Testis (tissue), 3 donors: ENCODE data around the gene TFF2. TPM values are rescaled to one million over a fixed set of nuclear protein-coding genes. Genes with fewer than 3 reads are reported as not detected.

Experiments used
- DNase-seq: peaks from one replicate; pipeline ENCODE4 v3.0.0-alpha.2; 2019
- H3K27ac ChIP-seq, 2 donors: fragments of 200-600 bp; sonication (generic); one replicate each; pipeline ENCODE4 v1.5.1; 2019
- H3K27me3 ChIP-seq: fragments of 200-600 bp; sonication (generic); one replicate; pipeline ENCODE4 v1.5.1; 2019
- H3K36me3 ChIP-seq: fragments of 200-600 bp; sonication (generic); one replicate; pipeline ENCODE4 v1.5.1; 2017; ENCODE audit warnings: low read depth; ENCODE audit errors: missing control alignments
- H3K4me1 ChIP-seq: fragments of 200-600 bp; sonication (generic); one replicate; pipeline ENCODE4 v1.5.1; 2019
- H3K4me3 ChIP-seq, 2 donors: fragments of 200-600 bp; sonication (generic); one replicate each; pipeline ENCODE4 v1.5.1; 2017 to 2019
- H3K9me3 ChIP-seq: fragments of 200-600 bp; sonication (generic); one replicate; pipeline ENCODE4 v1.5.1; 2017
- CTCF ChIP-seq, 3 experiments: fragments of 450-650 bp in 2 of 3; fragments of 200-600 bp in 1 of 3; sonication (generic) in 1 of 3; IDR thresholded peaks; one replicate each; pipeline ENCODE4 v1.5.1; 2016 to 2019; ENCODE audit warnings: antibody characterized with exemption in 3 of 3, mild to moderate bottlenecking in 2 of 3, moderate library complexity in 1 of 3
- POLR2A ChIP-seq: fragments of 450-650 bp; IDR thresholded peaks from one replicate; pipeline ENCODE4 v1.6.1; 2017; ENCODE audit warnings: antibody characterized with exemption, mild to moderate bottlenecking, moderate library complexity
- WGBS, 2 donors: methylation state at CpG; one replicate each; pipeline ENCODE4 v1.1.5; 2018; 5-methylcytosine and 5-hydroxymethylcytosine counted together
- intact Hi-C: fragments of 100-400 bp; cut with DNase I; formaldehyde crosslinking; loops from one replicate; pipeline ENCODE4 v1.15.1; 2023; ENCODE audit warnings: low total_unique reads
- polyA plus RNA-seq: library from polyadenylated mRNA; stranded (reverse); fragments of 350-450 nt; fragmentation: Illumina TruSeq; extraction: RNeasy Lipid Tissue Mini Kit (QIAGEN cat#74804); gene quantifications from one replicate; pipeline ENCODE4 v1.2.3, GENCODE V29; 2014; ENCODE audit warnings: low read depth, low replicate concordance; ENCODE audit not compliant: insufficient read depth
- total RNA-seq, 2 donors: library from RNA; depleted of rRNA; stranded (reverse); fragments of >200 nt; gene quantifications; one replicate each; pipeline ENCODE4 v1.2.3, GENCODE V29; 2016

TFF2 gene
- total and polyA plus RNA-seq, 3 donors from 2014 or later: not detected

- H3K36me3 ChIP-seq: no peaks in the 10 kb centered on the region
- WGBS, 2 donors: 47 to 54% methylated on average over 23 of the region's 23 CpGs
- no peaks in the 10 kb centered on the region for H3K9me3 ChIP-seq
- no peak for DNase-seq
- intact Hi-C loops: no loop called here
- peak overlapping the region in 1 of 2 donors; percentile 30 for H3K4me3 ChIP-seq
- H3K27ac ChIP-seq: no peak overlapping the region
- no peaks in the 10 kb centered on the region for H3K27me3 ChIP-seq
- peaks cover 33% of the 10 kb centered on the region for H3K4me1 ChIP-seq
- no peak for TF ChIP-seq CTCF (IDR thresholded peaks at IDR 0.05)
These were observed 41.7 kb downstream of the TFF2 start for GRCh38 chr21:42308914-42309752.

- Histone ChIP-seq H3K4me3 (no peak overlapping the region), H3K9me3 (no peaks in the 10 kb centered on the region), H3K4me1 (peaks cover 28% of the 10 kb centered on the region), H3K27ac (no peak overlapping the region), H3K27me3 (no peaks in the 10 kb centered on the region), H3K36me3 (no peaks in the 10 kb centered on the region)
- DNase-seq: no peak
- intact Hi-C loops: no loop called here
- WGBS, 2 donors: 73 to 89% methylated on average over 12 to 17 of the region's 17 CpGs
- TF ChIP-seq CTCF (IDR thresholded peaks at IDR 0.05) (no peak), POLR2A (no peak)
These were observed 42.5 kb downstream of the TFF2 start for GRCh38 chr21:42308161-42308913.

- H3K36me3 ChIP-seq: no peaks in the 10 kb centered on the region
- H3K9me3 ChIP-seq: no peaks in the 10 kb centered on the region
- intact Hi-C loops: no loop called here
- peaks cover 16% of the 10 kb centered on the region for H3K4me1 ChIP-seq
- no peak for TF ChIP-seq POLR2A
- WGBS, 2 donors: 63 to 77% methylated on average over 4 to 5 of the region's 5 CpGs
- no peak for DNase-seq
- H3K27ac ChIP-seq: no peak overlapping the region
- no peaks in the 10 kb centered on the region for H3K27me3 ChIP-seq
- no peak overlapping the region for H3K4me3 ChIP-seq
These were observed 43.7 kb downstream of the TFF2 start for GRCh38 chr21:42307106-42307505.

- DNase-seq: no peak
- Histone ChIP-seq H3K4me3 (no peak overlapping the region), H3K9me3 (no peaks in the 10 kb centered on the region), H3K4me1 (peaks cover 11% of the 10 kb centered on the region), H3K36me3 (no peaks in the 10 kb centered on the region), H3K27me3 (no peaks in the 10 kb centered on the region), H3K27ac (no peak overlapping the region)
- no peak for TF ChIP-seq CTCF (IDR thresholded peaks at IDR 0.05)
- 80 to 87% methylated on average over 16 to 17 of the region's 17 CpGs for WGBS, 2 donors
- intact Hi-C loops: no loop called here
These were observed 44.3 kb downstream of the TFF2 start for GRCh38 chr21:42306366-42307035.

- no peak overlapping the region for H3K27ac ChIP-seq
- intact Hi-C loops: no loop called here
- DNase-seq: no peak
- WGBS, 2 donors: 52 to 82% methylated on average over 24 to 33 of the region's 33 CpGs
- no peak overlapping the region for H3K4me3 ChIP-seq
- H3K36me3 ChIP-seq: no peaks in the 10 kb centered on the region
- no peaks in the 10 kb centered on the region for H3K27me3 ChIP-seq
- H3K9me3 ChIP-seq: no peaks in the 10 kb centered on the region
- H3K4me1 ChIP-seq: peaks cover 11% of the 10 kb centered on the region
- no peak for TF ChIP-seq POLR2A
- no peak for TF ChIP-seq CTCF (IDR thresholded peaks at IDR 0.05)
These were observed 45.1 kb downstream of the TFF2 start for GRCh38 chr21:42305707-42306147.
